Activated CD4-positive, alpha-beta T cell treated with anti-CD3 and anti-CD28 coated beads, Interleukin-2, amount 50 U/mL, for 24 hours (primary cell): ENCODE results near the gene CEMIP2.
"Not testable (repeated sequence)": the region's sequence is repeated elsewhere in the genome, so short reads cannot be mapped to it uniquely, and the experiment has no call there.

ENCODE experiments used
- DNase-seq, 2 donors: peaks; one replicate each; pipeline ENCODE4 v3.0.0-alpha.2; 2020; ENCODE audit warnings: low read depth in 1 of 2, low spot score in 1 of 2

The CEMIP2 gene

GRCh38 chr9:71768388-71769174 lies at the start of gene CEMIP2:
Gene CEMIP2, minus strand, starts transcription at chr9:71768513. Its CDS starts 18,140 bp downstream, at chr9:71750373.
- DNase-seq, result peak; percentile 72 to 81

- no peak for DNase-seq
These were observed 48.7 kb upstream of the CEMIP2 start for GRCh38 chr9:71816916-71817451.

- no peak for DNase-seq
These were observed 46.5 kb upstream of the CEMIP2 start for GRCh38 chr9:71814815-71815214.

- no peak for DNase-seq
These were observed 45.9 kb upstream of the CEMIP2 start for GRCh38 chr9:71814226-71814625.

- no peak for DNase-seq
These were observed 44.1 kb upstream of the CEMIP2 start for GRCh38 chr9:71812385-71812784.

GRCh38 chr9:71808068-71808467 lies 39.8 kb upstream of the CEMIP2 start:
- no peak for DNase-seq

- peak; percentile 8 to 59 for DNase-seq
These were observed 38.6 kb upstream of the CEMIP2 start for GRCh38 chr9:71806901-71807307.

GRCh38 chr9:71805096-71805495 lies 36.8 kb upstream of the CEMIP2 start:
- not testable (repeated sequence) for DNase-seq

- DNase-seq, result no peak
These were observed 33.5 kb upstream of the CEMIP2 start for GRCh38 chr9:71801826-71802225.

GRCh38 chr9:71797266-71797665 lies 29.0 kb upstream of the CEMIP2 start:
- no peak for DNase-seq

- DNase-seq, result no peak
These were observed 27.9 kb upstream of the CEMIP2 start for GRCh38 chr9:71796100-71796767.

- DNase-seq, result peak in 1 of 2 donors; percentile 10
These were observed 26.9 kb upstream of the CEMIP2 start for GRCh38 chr9:71795097-71795813.

GRCh38 chr9:71793386-71794105 lies 25.2 kb upstream of the CEMIP2 start:
- DNase-seq, result no peak

- DNase-seq, result no peak
These were observed 23.6 kb upstream of the CEMIP2 start for GRCh38 chr9:71791875-71792274.

- no peak for DNase-seq
These were observed 22.0 kb upstream of the CEMIP2 start for GRCh38 chr9:71790296-71790695.

- peak; percentile 63 to 84 for DNase-seq
These were observed 14.8 kb upstream of the CEMIP2 start for GRCh38 chr9:71783120-71783523.

GRCh38 chr9:71781391-71781790 lies 13.1 kb upstream of the CEMIP2 start:
- DNase-seq, result no peak

- DNase-seq, result no peak
These were observed 12.6 kb upstream of the CEMIP2 start for GRCh38 chr9:71780953-71781352.

- no peak for DNase-seq
These were observed 9.8 kb upstream of the CEMIP2 start for GRCh38 chr9:71778085-71778484.

GRCh38 chr9:71774920-71775319 lies 6.6 kb upstream of the CEMIP2 start:
- DNase-seq, result no peak

GRCh38 chr9:71772726-71773125 lies 4.4 kb upstream of the CEMIP2 start:
- DNase-seq, result no peak
